GM18502 (cell line): ENCODE measurements around the gene NEDD9.

ENCODE experiments used
- ATAC-seq: cut with Tn5 transposase; IDR thresholded peaks from one replicate; pipeline ENCODE4 v1.9.1; 2021; ENCODE audit warnings: mild to moderate bottlenecking; ENCODE audit not compliant: unreplicated experiment, poor library complexity

Gene NEDD9

DNA sequence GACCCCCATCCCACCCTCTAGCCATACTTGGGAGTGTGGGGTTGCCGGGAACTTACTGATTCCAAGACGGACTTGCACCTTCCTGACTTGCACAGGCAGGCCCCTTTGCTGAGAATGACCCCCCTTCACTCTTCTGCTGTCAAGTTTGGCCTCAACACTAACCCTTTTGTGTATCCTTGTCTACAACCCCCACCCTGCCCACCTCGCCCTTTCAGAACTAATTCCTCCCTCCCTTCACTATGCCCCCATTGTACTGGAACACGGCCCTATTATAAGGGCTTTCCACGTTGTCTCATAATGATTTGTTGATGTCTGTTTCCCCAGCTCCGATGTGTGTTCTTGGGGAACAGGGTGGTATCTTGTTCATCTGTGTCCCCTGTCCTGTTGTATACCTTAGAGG, 4.4 kb upstream of the NEDD9 start:
- no peak for ATAC-seq

DNA sequence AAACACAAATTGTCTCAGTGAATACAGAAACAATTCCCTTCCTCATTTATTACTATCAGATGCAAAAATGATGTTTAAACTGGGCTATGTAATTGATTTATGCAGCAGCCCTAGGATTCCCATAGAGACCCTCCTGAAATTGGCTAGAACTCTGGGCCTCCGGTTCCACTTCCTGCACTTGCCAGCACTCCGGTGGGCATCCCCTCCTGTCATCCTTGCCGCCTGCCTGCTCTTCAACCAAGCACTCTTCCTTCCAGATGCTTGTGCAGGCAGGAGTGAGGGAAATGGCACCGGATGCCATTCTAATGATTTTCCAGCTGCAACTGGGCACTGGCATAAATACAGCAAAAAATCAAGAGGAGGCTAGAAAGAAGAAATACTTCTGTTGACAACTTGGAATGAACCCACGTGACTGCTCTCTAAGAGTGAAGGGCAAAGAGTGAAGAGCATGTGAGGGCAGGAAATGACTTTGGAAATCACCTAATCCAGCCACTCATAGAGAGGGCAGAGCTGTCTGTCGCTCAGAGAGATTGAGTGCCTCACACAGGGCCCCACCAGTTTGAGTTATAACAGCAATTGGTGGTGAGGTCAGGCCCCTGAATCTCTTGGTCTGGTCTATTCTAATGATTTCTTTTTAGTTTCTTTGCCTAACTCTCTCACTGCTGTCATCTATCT, 3.7 kb upstream of the NEDD9 start:
- peak; percentile 47 for ATAC-seq

DNA sequence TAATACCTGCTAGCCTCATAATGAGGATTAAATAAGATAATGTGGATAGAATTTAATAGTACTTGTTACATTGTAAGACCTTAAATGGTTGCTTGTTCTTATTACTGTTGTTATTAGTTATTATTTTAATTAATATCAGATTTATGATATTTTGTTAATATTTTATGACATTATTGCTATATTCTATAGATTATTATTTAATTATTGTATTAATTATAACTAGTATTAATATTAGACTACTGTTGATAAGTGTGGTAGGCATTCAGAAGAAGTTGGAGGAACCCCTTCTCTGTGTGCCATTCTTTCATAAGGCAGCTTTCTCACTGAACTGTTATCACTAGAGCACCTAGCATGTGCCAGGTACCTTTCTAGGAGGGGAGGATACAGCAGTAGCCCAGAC, 2.6 kb upstream of the NEDD9 start:
- ATAC-seq = no peak

DNA sequence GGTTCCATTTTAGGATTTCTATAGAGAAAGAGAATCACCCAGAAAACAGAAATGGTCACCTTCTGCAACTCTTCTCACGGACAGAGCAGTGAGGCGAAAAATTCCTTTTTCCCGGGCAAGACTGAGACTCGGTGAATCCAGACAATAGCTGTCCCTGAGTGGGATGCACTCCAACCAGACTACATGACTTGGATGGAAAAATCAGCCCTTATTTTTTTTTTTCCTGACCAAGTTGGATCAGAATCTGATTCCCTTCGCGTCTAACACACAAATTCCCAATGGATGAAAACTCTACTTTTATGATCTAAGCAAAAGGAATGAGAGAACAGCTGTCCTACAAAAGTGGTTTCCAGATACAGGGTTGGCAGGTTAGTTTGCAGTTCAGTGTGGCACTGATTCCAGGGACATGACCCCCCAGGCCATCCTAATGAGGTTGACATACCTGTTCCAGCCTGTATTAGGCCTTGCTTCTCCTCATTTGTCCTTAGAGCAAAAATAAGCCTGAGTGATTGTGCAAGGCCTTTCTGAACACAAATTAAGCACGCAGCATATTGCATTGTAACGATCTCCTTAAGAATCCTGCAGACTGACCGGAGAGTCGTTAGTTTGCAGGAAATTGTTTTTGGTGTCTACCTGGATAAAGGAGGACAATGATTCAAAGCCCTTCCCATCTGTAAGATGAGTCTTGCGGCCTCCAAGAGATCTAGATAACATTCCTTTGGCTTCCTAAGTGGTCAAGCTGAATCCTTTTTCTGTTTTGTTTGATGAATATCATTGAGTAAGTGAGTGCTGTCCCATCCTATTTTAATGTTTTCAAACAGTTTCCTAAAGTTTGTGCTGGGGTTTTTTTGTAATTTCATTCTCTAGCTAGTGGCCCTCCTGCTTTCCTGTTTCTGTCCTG, 1.5 kb upstream of the NEDD9 start:
- ATAC-seq = no peak

DNA sequence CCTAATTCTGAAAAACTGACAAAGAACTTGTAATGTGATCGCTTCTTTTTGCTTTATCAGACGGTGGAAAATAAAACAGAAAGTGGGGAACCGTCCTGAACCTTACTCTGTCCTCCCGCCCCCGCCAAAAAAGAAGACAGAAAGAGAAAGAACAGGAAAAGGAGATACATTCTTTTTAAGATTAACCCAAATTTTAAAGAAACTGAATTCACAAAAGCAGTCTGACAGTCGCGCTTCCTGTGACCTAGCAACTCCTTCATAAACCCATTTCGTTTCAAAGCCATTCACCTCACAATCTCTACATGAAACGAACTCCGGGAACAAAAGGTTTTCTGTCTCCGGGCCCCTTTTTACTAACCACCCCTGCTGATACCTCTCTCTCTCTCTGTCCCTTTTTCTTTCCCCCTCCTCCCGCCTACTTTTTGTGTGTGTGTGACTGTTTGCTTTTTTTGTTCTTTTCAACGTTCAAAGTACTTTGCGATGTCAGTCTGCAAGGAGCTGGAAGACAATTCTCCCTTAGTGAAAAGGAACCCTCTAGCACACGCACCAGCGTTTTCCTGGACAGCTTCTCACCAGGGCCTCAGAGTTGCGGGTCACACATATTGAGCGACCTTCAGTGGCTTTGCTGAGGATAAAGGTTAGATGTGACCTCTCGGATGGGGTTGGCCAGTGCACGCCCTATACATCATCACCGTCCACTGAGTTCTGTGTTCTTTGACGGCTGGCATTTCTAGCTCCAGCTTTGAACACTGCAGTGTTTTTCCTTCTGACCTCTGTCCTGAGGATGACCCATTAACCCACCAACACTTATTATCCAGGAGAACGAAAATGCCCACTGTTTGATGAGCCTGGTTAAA, 530 bp upstream of the NEDD9 start:
- ATAC-seq = no peak

DNA sequence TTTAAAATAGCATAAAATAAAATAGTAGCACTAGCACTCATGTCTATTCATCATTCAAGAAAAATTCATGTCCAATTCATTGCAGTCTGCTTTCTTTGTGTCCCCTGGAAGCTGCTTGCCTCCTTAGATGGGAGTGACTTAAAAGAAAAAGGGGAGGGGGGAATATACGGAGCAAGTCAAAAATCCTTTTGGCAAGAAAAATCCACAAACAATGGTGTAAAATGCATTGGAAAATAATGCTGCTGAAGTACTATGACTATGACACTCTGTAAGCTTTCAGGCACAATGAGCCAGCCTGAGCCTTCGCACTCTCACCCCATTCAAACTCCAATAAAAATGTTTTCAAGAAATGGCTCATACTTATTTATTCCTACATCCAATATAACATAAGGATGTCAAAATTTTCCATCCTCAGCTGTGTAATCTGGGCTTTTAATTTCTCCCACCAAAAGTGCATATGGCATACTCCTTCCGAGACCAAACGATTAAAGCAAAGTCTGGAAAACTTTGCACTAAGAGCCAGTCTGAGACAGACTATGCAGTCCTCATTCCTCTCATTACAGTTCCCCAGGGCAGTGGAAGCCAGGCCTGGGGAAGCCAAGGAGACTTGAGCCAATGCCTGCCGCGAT, 790 bp downstream of the NEDD9 start:
- no peak for ATAC-seq

DNA sequence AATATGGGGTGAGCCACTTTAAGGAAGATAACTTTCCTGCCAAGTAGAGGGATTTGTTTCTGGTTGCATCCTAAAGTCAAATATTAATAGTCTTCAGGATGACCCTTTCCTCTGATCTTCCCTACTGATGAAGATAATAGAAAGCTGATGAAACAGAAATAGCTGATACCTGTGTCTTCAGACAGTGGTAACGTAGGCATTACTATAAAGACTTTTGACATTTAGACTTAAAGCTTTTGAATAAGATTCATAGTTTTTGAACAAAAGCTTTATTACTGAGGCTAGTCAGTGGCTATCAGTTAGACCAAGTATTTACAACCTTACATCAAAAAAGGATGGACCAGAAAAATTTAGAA, 1.4 kb downstream of the NEDD9 start:
- no peak for ATAC-seq

DNA sequence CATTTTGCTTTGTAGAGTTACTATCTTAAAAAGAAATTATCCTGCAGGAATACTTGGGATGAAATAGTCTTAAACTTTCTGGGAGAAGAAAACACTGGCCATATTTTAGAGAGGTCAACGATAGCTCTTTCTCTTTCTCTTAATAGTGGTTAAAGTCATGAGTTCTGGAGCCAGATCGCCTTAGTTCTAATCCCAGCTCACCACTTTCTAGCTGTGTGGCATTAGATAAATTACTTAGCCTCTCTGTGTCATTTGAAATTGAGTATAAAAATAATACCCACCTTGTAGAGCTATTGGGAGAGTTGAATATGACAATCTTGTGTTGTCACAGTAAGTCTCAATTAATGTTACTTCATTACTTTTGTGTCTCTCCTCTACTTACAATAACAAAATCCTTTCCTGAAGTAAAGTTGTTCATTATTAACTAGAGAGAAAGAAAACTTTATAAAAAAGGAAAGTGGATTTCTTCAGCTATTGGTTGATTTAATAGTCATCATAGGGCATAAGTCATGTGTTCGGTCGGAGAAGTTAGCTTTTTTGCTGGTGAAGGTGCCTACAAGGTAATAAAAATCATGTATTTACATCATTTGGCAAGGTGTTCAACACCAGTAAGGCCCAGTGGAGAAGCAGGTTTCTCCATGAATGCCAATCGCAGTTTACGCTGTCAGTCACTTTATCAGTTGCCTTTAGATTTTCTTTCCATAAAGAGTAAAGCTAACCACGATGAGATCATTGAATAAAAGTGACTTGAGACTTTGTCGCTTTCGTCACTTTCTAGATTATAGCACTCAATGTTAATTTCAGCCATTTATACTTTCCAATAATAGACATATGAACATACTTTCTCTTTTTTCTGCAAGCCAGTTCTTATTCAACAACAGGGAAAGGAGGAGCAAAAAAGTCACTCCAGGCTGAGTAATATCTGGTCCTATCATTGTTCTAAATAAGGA, 2.0 kb downstream of the NEDD9 start:
- no peak for ATAC-seq

DNA sequence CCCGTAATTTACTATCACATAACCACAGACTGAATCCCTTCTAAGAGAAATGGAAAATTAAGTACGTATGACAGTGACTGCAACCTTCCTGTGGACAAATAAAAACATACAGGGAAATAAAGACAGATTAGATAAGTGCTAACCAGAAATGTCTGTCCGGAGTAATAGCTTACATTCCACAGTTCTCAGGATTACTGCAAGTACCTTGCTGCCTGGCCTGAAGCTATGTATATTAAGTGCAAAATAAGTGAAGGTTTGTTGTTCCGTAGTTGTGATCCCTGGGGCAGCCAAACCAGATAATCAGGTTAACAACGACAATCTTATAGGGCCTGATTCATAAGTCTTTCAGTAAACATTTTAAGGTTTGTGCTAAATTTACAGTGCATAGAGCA, 2.8 kb downstream of the NEDD9 start:
- ATAC-seq = no peak

DNA sequence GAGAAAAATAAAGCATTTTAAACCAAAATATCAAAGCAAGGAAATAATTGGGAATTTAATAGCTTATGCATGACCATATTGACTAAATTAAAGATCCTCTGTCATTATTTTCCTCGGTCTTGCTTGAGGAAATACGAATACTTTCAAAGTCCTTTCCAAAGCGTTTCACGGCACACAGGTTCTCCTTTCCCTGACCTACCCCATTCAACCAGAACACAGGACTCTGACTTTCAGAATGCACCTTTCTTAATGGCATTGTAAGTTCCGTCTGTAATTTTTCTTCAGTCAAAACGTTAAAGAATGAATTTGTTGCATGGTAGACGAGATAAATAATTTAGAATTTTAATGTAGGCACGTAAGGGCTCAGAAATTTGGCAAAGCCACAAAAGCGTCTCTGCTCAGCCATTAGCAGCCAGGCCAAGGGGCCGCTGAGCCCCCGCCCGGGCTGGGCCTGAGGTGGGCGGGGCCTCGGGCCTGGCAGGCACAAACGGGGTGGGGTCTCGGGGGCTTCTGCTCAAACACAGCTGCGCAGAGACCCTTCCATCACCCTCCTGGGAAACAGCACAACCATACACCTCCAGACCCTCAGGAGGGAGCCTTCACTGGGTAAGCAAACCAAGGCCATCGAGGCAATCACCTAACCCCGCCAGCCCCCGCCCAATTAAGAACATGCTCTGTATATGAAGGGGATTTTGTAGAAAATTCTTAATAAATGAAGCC, 3.4 kb downstream of the NEDD9 start:
- no peak for ATAC-seq

DNA sequence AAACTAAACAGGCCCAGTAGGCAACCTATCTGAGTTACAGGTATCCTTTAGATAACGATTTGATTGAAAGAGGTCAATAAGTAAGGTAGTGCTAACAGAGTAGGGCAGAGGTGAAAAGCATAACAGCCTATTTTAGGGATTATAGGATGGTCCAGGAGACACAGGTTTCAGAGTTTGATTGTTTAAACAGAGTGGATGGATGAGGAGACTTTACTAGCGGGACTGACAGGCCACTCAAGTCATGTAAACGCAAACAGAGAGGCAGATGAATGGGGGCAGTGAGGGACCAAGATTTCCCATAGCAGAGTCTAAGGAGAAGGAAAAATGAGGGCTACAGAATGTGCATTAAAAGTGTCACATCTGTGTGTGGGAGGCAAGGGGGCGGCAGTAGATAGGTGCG, 4.8 kb downstream of the NEDD9 start:
- no peak for ATAC-seq

DNA sequence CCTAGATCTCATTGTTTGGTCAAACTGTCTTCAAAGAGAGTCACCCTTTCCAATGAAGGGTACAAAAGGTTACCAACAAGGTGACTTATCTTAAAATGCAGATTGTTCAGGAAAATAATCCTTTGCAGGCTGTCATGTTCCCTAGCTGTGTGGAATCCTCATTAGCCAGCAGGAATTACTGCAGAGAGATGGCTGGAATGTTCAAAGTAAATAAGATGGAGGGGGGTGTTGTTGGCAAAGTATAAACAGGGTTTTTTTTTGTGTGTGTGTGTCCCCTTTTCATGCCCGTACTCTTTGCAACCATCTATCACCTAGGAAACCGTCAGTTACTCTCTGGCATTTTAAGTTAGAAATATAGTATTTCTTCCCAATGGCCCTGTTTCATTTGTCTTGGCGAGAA, 6.5 kb downstream of the NEDD9 start:
- ATAC-seq = no peak

DNA sequence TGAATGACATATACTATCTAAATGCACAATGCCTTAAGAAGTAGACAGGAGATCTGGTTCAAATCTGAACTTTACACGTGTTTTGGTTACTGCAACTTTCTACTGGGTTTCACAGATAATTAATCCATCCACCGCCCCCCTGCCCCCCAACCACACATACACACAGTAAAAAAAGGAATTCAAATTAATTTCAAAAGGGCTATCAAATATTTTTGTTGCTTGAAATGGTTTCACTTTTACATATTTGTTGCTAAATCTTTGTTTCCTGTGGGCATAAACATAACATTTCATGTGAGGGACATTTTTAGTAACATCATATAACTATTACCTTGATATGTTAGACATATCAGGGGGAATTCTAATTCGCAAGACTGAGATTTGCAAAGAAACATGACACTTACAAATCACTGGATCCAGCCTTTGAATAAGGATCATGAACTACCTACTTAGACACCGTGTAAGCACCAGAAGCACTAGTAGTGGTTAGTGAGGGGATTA, 7.5 kb downstream of the NEDD9 start:
- no peak for ATAC-seq

DNA sequence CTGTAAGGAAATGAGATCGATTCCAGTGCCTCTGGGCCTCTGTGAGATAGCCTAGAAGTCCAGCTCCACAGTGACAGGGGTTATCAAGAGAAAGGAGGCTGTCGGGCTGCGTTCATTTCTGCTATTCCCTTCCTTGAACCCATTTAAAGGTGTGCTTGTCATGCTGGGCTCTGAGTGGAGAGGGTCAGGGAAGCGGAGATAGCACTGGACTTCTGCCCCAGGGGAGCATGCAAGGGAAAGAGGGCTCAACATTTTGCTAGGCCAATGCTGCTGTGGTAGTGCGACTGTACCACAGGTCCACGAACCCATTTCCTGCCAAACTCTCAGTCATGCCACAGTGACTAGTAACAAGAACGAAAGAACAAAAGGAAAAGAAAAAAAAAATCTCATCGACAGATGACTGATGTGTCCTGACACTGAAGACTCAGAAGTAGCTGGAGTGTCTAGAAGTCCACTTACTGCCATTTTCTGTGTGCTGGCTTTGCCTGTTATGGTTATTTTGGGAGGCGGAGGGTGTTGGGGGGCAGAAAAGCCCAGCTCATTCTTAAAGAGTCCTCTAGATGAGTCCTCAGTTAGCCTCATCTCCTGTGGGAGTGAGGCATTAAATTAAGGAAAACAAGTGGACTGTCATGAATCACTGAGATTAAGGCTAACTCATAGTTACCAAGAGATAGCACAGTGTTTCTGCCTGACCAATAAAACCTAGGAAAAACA, 8.1 kb downstream of the NEDD9 start:
- ATAC-seq = peak; percentile 61

DNA sequence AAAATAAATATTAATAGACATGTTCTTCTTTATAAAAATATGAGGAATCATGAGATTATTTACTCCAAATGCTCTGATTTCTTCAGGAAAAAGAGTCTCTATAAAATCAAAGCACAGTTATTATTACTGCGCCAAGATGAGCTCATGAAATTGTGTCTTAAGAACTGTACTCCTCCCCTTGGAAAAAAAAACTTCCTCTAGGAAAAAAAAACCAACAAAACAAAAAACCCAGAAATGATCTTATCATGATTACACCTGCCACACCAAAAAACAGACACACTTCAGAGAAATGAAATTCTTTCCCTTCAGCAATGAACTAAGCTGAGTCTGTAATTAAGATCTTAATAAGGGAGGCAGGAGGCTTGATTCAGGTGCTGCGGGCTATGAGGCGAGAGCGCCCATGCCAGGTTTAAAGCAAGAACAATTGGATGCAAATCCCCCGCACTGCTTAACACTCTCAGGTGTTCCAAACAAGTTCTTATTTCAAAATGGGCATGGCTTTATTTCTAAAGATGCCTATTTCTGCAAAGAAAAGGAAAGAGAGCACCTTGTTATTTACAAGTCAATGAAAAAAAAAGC, 9.1 kb downstream of the NEDD9 start:
- no peak for ATAC-seq

DNA sequence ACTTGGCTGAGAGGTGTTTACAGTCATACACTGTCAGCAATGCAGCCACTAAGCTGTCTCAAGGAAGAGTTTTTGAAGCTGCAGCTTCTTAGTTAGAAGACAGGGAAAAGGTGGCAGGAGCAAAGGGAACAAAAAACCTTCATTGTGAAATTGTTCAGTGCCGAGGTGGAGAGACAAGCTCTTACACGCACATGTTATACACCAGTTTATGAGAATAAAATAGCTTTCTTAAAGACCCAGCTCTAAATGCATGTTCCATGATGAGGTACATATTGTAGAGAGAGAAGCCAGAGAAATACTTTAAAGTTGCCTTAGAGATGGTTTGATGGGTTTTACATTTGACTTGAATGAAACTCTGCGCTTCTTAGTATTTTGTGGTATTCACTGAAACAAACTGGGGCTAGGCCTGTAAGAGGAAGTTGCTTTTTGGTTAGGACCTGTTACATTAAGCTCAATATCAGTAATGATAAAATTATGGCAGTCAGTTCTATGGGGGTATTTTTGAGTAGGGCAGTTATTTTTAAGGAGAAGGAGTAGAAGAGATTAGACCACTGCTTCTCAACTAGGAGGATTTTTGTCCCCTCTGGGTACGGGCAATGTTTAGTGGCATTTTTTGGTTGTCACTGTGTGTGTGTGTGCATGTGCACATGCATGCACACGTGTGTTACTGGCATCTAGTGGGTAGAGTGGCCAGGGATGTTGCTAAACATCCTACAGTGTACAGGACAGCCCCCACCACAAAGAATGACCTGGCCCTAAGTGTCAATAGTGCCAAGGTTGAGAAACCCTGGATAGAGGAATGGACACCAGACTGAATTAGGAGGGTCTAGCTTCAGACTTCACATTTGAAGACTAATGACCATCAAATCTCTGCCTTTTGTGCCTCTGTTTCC, 9.8 kb downstream of the NEDD9 start:
- ATAC-seq = peak; percentile 47
